ENCODE data around the gene FAM50A.

DNA sequence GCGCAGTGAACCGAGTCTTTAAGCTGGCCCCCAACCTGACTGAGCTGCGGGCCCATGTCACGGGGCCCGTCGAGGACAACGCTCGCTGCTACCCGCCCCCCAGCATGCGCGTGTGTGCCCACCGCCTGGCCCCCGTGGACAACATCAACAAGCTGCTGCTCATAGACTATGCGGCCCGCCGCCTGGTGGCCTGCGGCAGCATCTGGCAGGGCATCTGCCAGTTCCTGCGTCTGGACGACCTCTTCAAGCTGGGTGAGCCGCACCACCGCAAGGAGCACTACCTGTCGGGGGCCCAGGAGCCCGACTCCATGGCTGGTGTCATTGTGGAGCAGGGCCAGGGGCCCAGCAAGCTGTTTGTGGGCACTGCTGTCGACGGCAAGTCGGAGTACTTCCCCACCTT lies 16.4 kb downstream of the FAM50A start:
- no peak for TF ChIP-seq POLR2AphosphoS5 (IDR thresholded peaks at IDR 0.05; ENCODE audit: low read depth)
- TF ChIP-seq, protein P1, sequence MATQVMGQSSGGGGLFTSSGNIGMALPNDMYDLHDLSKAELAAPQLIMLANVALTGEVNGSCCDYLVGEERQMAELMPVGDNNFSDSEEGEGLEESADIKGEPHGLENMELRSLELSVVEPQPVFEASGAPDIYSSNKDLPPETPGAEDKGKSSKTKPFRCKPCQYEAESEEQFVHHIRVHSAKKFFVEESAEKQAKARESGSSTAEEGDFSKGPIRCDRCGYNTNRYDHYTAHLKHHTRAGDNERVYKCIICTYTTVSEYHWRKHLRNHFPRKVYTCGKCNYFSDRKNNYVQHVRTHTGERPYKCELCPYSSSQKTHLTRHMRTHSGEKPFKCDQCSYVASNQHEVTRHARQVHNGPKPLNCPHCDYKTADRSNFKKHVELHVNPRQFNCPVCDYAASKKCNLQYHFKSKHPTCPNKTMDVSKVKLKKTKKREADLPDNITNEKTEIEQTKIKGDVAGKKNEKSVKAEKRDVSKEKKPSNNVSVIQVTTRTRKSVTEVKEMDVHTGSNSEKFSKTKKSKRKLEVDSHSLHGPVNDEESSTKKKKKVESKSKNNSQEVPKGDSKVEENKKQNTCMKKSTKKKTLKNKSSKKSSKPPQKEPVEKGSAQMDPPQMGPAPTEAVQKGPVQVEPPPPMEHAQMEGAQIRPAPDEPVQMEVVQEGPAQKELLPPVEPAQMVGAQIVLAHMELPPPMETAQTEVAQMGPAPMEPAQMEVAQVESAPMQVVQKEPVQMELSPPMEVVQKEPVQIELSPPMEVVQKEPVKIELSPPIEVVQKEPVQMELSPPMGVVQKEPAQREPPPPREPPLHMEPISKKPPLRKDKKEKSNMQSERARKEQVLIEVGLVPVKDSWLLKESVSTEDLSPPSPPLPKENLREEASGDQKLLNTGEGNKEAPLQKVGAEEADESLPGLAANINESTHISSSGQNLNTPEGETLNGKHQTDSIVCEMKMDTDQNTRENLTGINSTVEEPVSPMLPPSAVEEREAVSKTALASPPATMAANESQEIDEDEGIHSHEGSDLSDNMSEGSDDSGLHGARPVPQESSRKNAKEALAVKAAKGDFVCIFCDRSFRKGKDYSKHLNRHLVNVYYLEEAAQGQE (IDR thresholded peaks at IDR 0.05; ENCODE audit: insufficient replicate concordance, low read depth): no peak
- TF ChIP-seq, protein P2, sequence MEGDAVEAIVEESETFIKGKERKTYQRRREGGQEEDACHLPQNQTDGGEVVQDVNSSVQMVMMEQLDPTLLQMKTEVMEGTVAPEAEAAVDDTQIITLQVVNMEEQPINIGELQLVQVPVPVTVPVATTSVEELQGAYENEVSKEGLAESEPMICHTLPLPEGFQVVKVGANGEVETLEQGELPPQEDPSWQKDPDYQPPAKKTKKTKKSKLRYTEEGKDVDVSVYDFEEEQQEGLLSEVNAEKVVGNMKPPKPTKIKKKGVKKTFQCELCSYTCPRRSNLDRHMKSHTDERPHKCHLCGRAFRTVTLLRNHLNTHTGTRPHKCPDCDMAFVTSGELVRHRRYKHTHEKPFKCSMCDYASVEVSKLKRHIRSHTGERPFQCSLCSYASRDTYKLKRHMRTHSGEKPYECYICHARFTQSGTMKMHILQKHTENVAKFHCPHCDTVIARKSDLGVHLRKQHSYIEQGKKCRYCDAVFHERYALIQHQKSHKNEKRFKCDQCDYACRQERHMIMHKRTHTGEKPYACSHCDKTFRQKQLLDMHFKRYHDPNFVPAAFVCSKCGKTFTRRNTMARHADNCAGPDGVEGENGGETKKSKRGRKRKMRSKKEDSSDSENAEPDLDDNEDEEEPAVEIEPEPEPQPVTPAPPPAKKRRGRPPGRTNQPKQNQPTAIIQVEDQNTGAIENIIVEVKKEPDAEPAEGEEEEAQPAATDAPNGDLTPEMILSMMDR (IDR thresholded peaks at IDR 0.05; ENCODE audit: insufficient read depth, low read length): no peak
- no peak for TF ChIP-seq GABPA (IDR thresholded peaks at IDR 0.05; ENCODE audit: low read depth)

Measured in HL-60 (cell line).